Hepatocyte (in vitro differentiated cells): Measurements from ENCODE around the gene RNF222. TPM values are rescaled to one million over a fixed set of nuclear protein-coding genes. Genes with fewer than 3 reads are reported as not detected.

ENCODE experiments used
- DNase-seq: peaks from one replicate; pipeline ENCODE4 v3.0.0-alpha.2; 2016; ENCODE audit warnings: low spot score
- H2AFZ ChIP-seq: fragments of 200-600 bp; sonication (generic); 2 replicates; pipeline ENCODE4 v1.6.0; 2016; ENCODE audit warnings: antibody characterized with exemption, mild to moderate bottlenecking
- H3K27ac ChIP-seq: fragments of 200-600 bp; sonication (generic); 2 replicates; pipeline ENCODE4 v1.5.1; 2016; ENCODE audit warnings: mild to moderate bottlenecking
- H3K27me3 ChIP-seq: fragments of 200-600 bp; sonication (generic); 2 replicates; pipeline ENCODE4 v1.6.1; 2016
- H3K36me3 ChIP-seq: fragments of 200-600 bp; sonication (generic); replicated peaks from 2 replicates; pipeline ENCODE4 v1.5.1; 2016; ENCODE audit warnings: low read depth; ENCODE audit not compliant: insufficient read depth
- H3K4me1 ChIP-seq: fragments of 200-600 bp; sonication (generic); 2 replicates; pipeline ENCODE4 v1.5.1; 2016; ENCODE audit warnings: mild to moderate bottlenecking, moderate library complexity; ENCODE audit not compliant: insufficient read depth
- H3K4me2 ChIP-seq: fragments of 200-600 bp; sonication (generic); 2 replicates; pipeline ENCODE4 v1.6.0; 2016
- H3K4me3 ChIP-seq: fragments of 200-600 bp; sonication (generic); 2 replicates; pipeline ENCODE4 v1.5.1; 2016; ENCODE audit warnings: mild to moderate bottlenecking
- H3K79me2 ChIP-seq: fragments of 200-600 bp; sonication (generic); 2 replicates; pipeline ENCODE4 v1.6.0; 2017; ENCODE audit warnings: mild to moderate bottlenecking
- H3K9me2 ChIP-seq: fragments of 200-600 bp; sonication (generic); replicated peaks from 2 replicates; pipeline ENCODE4 v1.6.0; 2017; ENCODE audit warnings: mild to moderate bottlenecking; ENCODE audit not compliant: insufficient read depth
- H3K9me3 ChIP-seq: fragments of 200-600 bp; sonication (generic); 2 replicates; pipeline ENCODE4 v1.5.1; 2016; ENCODE audit warnings: low read depth, mild to moderate bottlenecking
- H4K20me1 ChIP-seq: fragments of 200-600 bp; sonication (generic); 2 replicates; pipeline ENCODE4 v1.6.0; 2016; ENCODE audit warnings: mild to moderate bottlenecking; ENCODE audit not compliant: insufficient read depth, poor library complexity, severe bottlenecking
- EZH2 ChIP-seq: fragments of 200-600 bp; sonication (generic); IDR thresholded peaks from 2 replicates; pipeline ENCODE4 v1.6.1; 2016; ENCODE audit warnings: antibody characterized with exemption, mild to moderate bottlenecking, borderline replicate concordance
- EZH2phosphoT487 ChIP-seq: fragments of 200-600 bp; sonication (generic); IDR thresholded peaks from one replicate; pipeline ENCODE4 v1.6.1; 2018; ENCODE audit warnings: antibody characterized with exemption, mild to moderate bottlenecking, low read depth, moderate library complexity; ENCODE audit not compliant: unreplicated experiment, severe bottlenecking
- whole genome bisulfite sequencing: methylation state at CpG from one replicate; pipeline ENCODE4 v1.1.6; 2016; ENCODE audit warnings: low lambda C conversion rate; ENCODE audit errors: missing lambda C conversion rate; 5-methylcytosine and 5-hydroxymethylcytosine counted together
- polyA plus RNA-seq: library from polyadenylated mRNA; unstranded; fragments of >200 nt; fragmentation: Nextera tagmentation; extraction: Ambion mirVana; gene quantifications from 2 replicates; pipeline ENCODE4 v1.2.1, GENCODE V29; 2016
- total RNA-seq: library from RNA; depleted of rRNA; stranded (reverse); fragments of >200 nt; gene quantifications from 2 replicates; pipeline ENCODE4 v1.2.3, GENCODE V29; 2014
- TF ChIP-seq, protein P1 (sequence below): fragments of 200-600 bp; sonication (generic); IDR thresholded peaks from 2 replicates; pipeline ENCODE4 v1.5.1; 2016; ENCODE audit warnings: antibody characterized with exemption, mild to moderate bottlenecking; ENCODE audit not compliant: poor library complexity

The RNF222 gene
- total and polyA plus RNA-seq, 2 experiments from 2014 or later: not detected

DNA sequence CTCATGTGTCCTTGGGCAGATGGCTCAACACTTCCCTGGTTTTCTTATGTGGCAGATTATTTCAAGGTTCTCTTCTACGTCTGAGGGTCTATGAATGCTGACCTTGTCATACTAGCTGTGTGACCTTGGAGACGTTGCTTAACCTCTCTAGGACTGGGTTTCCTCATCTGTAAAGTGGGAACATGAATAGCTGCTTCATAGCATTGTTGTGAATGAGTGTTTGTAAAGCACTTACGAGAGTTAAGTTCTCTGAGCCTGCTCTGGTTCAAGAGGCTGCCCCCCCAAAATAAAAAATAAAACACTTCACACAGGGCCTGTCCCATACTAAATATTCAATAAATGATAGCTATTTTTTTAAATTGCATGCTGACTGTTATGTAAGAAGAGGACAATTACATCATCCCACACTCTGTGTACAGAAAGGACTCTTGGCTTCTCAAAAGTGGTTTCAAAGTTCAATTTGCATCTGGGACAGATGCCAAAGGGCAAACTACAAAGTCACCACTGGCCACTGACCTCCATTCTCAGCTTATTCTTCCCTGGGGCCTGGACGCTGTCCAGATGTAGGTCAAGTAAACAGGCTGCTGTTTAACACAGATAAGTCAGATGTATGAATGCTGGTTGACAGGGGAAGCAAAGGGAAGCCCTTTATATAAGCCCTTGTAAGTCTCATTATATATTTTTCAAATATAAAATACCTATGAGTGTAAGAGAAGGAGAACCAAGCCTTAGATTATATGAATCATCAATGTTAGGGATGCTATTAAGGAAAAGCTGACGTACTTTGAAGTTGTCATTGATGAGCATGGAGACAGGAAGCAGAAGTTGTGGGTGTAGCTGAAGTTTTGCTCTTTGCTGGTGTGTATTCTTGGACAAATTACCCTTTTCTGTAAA, 22.7 kb upstream of the RNF222 start:
- Histone ChIP-seq H3K4me1 (peaks cover 9% of the 10 kb centered on the region), H3K36me3 (no peaks in the 10 kb centered on the region), H3K9me2 (no peaks in the 10 kb centered on the region), H3K27me3 (peaks cover 4% of the 10 kb centered on the region), H3K4me3 (no peak overlapping the region), H2AFZ (no peak overlapping the region), H3K27ac (peak overlapping the region; percentile 16), H4K20me1 (no peaks in the 10 kb centered on the region), H3K9me3 (no peaks in the 10 kb centered on the region), H3K79me2 (no peaks in the 10 kb centered on the region), H3K4me2 (no peak overlapping the region)
- 47% methylated on average over 5 of the region's 5 CpGs for WGBS
- DNase-seq: peak; percentile 72
- TF ChIP-seq EZH2 (no peak), EZH2phosphoT487 (no peak)
- TF ChIP-seq, protein P1, sequence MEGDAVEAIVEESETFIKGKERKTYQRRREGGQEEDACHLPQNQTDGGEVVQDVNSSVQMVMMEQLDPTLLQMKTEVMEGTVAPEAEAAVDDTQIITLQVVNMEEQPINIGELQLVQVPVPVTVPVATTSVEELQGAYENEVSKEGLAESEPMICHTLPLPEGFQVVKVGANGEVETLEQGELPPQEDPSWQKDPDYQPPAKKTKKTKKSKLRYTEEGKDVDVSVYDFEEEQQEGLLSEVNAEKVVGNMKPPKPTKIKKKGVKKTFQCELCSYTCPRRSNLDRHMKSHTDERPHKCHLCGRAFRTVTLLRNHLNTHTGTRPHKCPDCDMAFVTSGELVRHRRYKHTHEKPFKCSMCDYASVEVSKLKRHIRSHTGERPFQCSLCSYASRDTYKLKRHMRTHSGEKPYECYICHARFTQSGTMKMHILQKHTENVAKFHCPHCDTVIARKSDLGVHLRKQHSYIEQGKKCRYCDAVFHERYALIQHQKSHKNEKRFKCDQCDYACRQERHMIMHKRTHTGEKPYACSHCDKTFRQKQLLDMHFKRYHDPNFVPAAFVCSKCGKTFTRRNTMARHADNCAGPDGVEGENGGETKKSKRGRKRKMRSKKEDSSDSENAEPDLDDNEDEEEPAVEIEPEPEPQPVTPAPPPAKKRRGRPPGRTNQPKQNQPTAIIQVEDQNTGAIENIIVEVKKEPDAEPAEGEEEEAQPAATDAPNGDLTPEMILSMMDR: no peak

DNA sequence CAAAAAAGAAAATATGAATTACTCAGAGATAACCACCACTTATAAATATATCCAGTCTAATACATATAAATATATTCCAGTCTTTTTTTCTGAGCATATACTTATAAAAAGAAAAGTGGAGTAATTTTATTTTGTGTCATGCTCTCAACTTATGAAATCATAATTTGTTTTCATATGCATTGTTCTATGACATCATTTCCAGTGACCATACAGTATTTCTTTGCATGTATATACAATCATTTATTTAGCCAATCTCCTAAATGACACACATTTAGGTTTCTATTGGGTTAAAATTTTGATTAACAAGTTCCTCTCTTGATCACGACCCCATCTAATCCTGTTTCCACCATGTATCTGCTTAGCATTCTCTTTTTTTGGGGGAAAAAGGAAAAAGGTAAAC, 21.7 kb upstream of the RNF222 start:
- H2AFZ ChIP-seq: no peak overlapping the region
- TF ChIP-seq EZH2phosphoT487 (no peak), EZH2 (no peak)
- TF ChIP-seq, protein P1: no peak
- H4K20me1 ChIP-seq: no peaks in the 10 kb centered on the region
- no peak overlapping the region for H3K27ac ChIP-seq
- no peaks in the 10 kb centered on the region for H3K36me3 ChIP-seq
- H3K9me3 ChIP-seq: no peaks in the 10 kb centered on the region
- H3K9me2 ChIP-seq: no peaks in the 10 kb centered on the region
- no peak overlapping the region for H3K4me2 ChIP-seq
- no peak overlapping the region for H3K4me3 ChIP-seq
- no peaks in the 10 kb centered on the region for H3K79me2 ChIP-seq
- peaks cover 4% of the 10 kb centered on the region for H3K27me3 ChIP-seq
- H3K4me1 ChIP-seq: peaks cover 9% of the 10 kb centered on the region
- WGBS: 82% methylated on average over 1 of the region's 1 CpG
- no peak for DNase-seq

DNA sequence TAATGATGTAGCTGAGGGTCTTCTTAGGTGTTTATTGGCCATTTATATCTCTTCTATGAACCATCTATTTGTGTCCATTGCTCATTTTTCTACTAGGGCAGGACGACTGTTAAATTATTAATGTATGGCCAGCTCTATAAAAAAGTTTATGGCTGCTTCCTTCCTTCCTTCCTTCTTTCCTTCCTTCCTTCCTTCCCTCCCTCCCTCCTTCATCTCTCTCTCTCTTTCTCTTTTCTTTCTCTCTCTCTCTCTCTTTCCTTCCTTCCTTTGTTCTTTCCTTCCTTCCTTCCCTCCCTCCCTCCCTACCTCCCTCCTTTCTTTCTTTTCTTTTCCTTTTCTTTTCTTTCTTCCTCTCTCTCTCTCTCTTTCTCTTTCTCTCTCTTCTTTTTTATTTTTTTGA, 20.8 kb upstream of the RNF222 start:
- Histone ChIP-seq H3K9me3 (no peaks in the 10 kb centered on the region), H3K27ac (no peak overlapping the region), H3K79me2 (no peaks in the 10 kb centered on the region), H4K20me1 (no peaks in the 10 kb centered on the region), H3K4me1 (peaks cover 9% of the 10 kb centered on the region), H3K36me3 (no peaks in the 10 kb centered on the region), H3K4me3 (no peak overlapping the region), H2AFZ (no peak overlapping the region), H3K9me2 (no peaks in the 10 kb centered on the region), H3K4me2 (no peak overlapping the region), H3K27me3 (peaks cover 4% of the 10 kb centered on the region)
- whole genome bisulfite sequencing: 82% methylated on average over 1 of the region's 1 CpG
- TF ChIP-seq EZH2 (no peak), EZH2phosphoT487 (no peak)
- TF ChIP-seq, protein P1: no peak
- DNase-seq: no peak
